HFFc6 (cell line): ENCODE results near the gene LRR1. TPM values are rescaled to one million over a fixed set of nuclear protein-coding genes. Genes with fewer than 3 reads are reported as not detected.
"Not testable (repeated sequence)": the region's sequence is repeated elsewhere in the genome, so short reads cannot be mapped to it uniquely, and the experiment has no call there.

Source experiments
- DNase-seq: peaks from one replicate; pipeline ENCODE4 v3.0.0-alpha.2; 2018
- H3K27ac Mint-ChIP-seq: 2 replicates; pipeline ENCODE4 v1.8.0; 2020; ENCODE audit warnings: mild to moderate bottlenecking, mixed read lengths
- H3K27me3 Mint-ChIP-seq: 2 replicates; pipeline ENCODE4 v1.8.0; 2021; ENCODE audit warnings: mild to moderate bottlenecking, moderate library complexity, mixed read lengths; ENCODE audit not compliant: insufficient read depth
- H3K36me3 Mint-ChIP-seq: 2 replicates; pipeline ENCODE4 v1.8.0; 2021; ENCODE audit warnings: low read depth, mixed read lengths
- H3K4me1 Mint-ChIP-seq: 2 replicates; pipeline ENCODE4 v1.8.0; 2020; ENCODE audit warnings: low read depth, mixed read lengths
- H3K4me3 Mint-ChIP-seq: 2 replicates; pipeline ENCODE4 v1.8.0; 2020; ENCODE audit warnings: mild to moderate bottlenecking, moderate library complexity, mixed read lengths
- H3K9me3 Mint-ChIP-seq: 2 replicates; pipeline ENCODE4 v1.8.0; 2020; ENCODE audit warnings: mild to moderate bottlenecking, mixed read lengths
- total RNA-seq, 6 experiments: library from RNA; stranded (reverse); fragmentation: NEBNext Ultra II Directional; extraction: Animal tissue kit (Norgen Biotek cat#: 25700); gene quantifications; 2 replicates in 1 of 6; 3 replicates in 5 of 6; pipeline ENCODE4 v1.2.3, GENCODE V29; 2021
- TF ChIP-seq, protein P1 (sequence below): fragments of 200-600 bp; sonication (generic); IDR thresholded peaks from 2 replicates; pipeline ENCODE4 v1.5.0; 2021; ENCODE audit warnings: antibody characterized with exemption, mild to moderate bottlenecking

LRR1 gene
- total RNA-seq, 6 experiments from 2014 or later: 15.2 to 26.5 (median 25.5) TPM

DNA sequence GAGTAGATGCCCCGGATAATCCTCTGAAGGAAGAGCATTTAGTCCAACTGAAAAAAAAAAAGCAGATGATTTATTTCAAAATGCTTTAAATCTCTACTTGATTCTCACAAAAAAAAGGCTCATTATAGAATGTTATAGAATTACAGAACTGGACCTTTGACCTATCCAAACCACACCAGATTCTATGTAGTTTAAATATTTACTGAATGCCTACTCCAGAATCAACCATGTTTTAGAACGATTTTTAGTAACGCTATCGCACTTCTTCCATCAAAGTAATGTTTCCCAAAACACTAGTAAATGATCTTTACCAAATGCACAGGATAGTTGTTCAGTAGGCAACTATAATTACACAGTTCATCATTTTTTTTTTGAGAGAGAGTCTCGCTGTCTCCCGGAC, 15.1 kb upstream of the LRR1 start:
- Mint-ChIP-seq H3K36me3 (peaks cover 51% of the 10 kb centered on the region), H3K4me1 (peaks cover 49% of the 10 kb centered on the region), H3K4me3 (peak overlapping the region; percentile 93), H3K9me3 (peaks cover 17% of the 10 kb centered on the region), H3K27ac (peak overlapping the region; percentile 97; the same call in 1 of the 2 replicates), H3K27me3 (peaks cover 16% of the 10 kb centered on the region)
- no peak for DNase-seq
- TF ChIP-seq, protein P1, sequence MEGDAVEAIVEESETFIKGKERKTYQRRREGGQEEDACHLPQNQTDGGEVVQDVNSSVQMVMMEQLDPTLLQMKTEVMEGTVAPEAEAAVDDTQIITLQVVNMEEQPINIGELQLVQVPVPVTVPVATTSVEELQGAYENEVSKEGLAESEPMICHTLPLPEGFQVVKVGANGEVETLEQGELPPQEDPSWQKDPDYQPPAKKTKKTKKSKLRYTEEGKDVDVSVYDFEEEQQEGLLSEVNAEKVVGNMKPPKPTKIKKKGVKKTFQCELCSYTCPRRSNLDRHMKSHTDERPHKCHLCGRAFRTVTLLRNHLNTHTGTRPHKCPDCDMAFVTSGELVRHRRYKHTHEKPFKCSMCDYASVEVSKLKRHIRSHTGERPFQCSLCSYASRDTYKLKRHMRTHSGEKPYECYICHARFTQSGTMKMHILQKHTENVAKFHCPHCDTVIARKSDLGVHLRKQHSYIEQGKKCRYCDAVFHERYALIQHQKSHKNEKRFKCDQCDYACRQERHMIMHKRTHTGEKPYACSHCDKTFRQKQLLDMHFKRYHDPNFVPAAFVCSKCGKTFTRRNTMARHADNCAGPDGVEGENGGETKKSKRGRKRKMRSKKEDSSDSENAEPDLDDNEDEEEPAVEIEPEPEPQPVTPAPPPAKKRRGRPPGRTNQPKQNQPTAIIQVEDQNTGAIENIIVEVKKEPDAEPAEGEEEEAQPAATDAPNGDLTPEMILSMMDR: no peak

DNA sequence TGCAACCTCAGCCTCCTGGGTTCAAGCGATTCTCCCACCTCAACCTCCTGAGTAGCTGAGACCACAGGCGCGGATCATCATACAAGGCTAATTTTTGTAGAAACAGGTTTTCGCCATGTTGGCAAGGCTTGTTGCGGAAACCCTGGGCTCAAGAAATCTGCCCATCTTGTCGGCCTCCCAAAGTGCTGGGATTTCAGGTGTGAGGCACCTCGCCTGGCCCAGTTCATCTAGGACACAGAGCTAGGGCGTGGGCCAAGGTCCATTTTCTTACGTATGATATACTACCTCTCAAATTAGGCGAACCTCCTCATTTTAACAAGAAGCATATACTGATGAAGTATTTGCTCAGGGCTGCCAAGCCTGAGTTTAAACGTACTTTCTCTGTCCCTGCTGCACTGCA, 14.7 kb upstream of the LRR1 start:
- peaks cover 51% of the 10 kb centered on the region for H3K36me3 Mint-ChIP-seq
- peaks cover 49% of the 10 kb centered on the region for H3K4me1 Mint-ChIP-seq
- peak overlapping the region; percentile 93 for H3K4me3 Mint-ChIP-seq
- H3K27me3 Mint-ChIP-seq: peaks cover 16% of the 10 kb centered on the region
- peak overlapping the region; percentile 97; the same call in 1 of the 2 replicates for H3K27ac Mint-ChIP-seq
- peaks cover 17% of the 10 kb centered on the region for H3K9me3 Mint-ChIP-seq
- TF ChIP-seq, protein P1: no peak
- no peak for DNase-seq

DNA sequence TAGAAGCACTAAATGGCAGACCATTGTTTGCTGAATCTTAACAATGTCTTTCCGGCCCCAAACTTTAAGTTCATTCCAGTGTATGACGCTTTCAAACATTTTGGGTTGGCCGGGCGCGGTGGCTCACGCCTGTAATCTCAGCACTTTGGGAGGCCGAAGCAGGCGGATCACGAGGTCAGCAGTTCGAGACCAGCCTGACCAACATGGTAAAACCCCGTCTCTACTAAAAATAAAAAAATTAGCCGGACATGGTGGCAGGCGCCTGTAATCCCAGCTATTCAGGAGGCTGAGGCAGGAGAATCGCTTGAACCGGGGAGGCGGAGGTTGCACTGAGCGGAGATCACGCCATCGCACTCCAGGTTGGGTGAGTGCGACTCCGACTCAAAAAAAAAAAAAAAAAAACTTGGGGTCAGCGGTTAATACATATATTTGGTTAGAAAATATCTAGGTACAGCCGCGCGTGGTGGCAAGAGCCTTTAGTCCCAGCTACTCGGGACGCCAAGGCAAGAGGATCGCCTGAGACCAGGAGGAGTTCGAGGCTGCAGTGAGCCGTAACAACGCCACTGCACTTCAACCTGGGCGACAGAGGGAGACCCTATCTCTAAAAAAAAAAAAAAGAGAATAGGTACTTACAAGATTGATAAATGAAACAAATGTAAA, 13.6 kb upstream of the LRR1 start:
- Mint-ChIP-seq H3K27me3 (peaks cover 16% of the 10 kb centered on the region), H3K4me1 (peaks cover 49% of the 10 kb centered on the region), H3K36me3 (peaks cover 51% of the 10 kb centered on the region), H3K4me3 (peak overlapping the region; percentile 93), H3K9me3 (peaks cover 17% of the 10 kb centered on the region), H3K27ac (peak overlapping the region; percentile 97)
- not testable (repeated sequence) for DNase-seq

DNA sequence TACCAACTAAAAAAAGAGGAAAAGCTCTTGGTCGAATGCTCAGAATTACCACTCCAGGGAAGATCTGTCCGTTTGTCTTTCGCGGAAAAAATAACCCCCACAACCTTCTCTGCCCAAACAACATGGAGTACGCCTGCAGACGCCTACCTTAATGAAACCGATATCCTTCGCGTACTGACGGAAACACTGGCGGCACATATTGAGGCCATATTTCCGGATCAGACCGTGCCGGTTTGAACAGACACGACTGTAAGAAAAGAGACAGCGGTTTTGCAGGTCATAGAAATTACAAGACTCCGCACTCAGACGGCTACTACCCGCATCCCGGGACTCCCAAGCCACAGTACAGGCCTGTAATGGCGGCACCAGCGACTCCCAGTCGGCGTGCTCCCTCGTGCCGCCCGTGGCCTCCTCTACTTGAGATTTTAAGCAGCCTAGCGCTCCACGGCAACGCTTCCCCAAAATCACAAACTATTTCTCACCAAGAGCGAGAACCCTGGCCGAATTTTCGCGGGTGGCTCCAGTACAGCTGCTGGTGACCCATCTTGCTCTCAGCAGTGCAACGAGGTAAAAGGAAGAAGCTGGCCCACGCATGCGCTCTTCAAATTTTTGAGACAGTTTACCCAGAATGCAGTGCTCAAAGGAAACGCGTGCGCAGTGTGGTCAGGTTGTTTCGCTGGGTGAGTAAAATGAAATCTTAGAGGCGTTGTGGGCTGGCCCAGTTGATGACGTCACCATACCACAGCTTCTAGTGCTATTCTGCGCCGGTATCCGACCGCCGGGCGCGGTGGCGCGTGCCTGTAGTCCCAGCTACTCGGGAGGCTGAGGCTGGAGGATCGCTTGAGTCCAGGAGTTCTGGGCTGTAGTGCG, 12.7 kb upstream of the LRR1 start, which contains the start of gene RPS29:
TSS of gene RPS29 (minus strand) at position 578 of the 870 bp plus-strand sequence. CDS start at position 544, 34 bp downstream.
- Mint-ChIP-seq H3K27ac (peak within 1 kb of the TSS; percentile 97), H3K4me3 (peak within 1 kb of the TSS; percentile 93), H3K36me3 (peaks cover 51% of the 10 kb centered on the region), H3K9me3 (peaks cover 17% of the 10 kb centered on the region), H3K4me1 (peaks cover 47% of the 10 kb centered on the region), H3K27me3 (peaks cover 16% of the 10 kb centered on the region)
- peak; percentile 99 for DNase-seq
- TF ChIP-seq, protein P1: no peak

DNA sequence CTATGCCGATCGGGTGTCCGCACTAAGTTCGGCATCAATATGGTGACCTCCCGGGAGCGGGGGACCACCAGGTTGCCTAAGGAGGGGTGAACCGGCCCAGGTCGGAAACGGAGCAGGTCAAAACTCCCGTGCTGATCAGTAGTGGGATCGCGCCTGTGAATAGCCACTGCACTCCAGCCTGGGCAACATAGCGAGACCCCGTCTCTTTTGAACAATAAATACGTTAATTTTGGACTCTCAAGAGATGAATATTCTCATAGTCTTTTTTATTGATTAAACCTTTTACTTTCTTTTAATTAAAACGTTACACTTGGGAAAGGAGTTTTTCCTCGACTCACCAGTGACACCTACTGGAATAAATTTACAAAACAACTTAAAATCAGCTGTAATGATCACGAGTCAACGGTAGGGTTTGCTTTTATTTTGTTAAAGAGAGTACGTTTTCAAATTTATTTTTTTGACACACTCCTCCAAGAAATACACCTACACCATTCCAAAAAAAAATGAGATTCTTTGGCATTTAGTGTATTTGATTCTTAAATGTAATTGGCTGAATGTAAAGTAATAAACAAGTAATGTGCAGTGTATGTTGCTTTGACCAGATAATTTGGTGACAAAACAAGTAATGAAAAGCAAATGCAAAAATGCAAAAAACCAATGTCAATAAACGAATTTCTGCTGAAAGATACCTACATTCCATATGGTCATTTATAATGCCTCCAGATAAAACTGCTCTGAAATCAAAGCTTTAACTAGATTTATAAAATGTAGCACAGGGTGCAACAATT, 11.9 kb upstream of the LRR1 start:
- TF ChIP-seq, protein P1: peak; percentile 93
- peaks cover 17% of the 10 kb centered on the region for H3K9me3 Mint-ChIP-seq
- H3K4me3 Mint-ChIP-seq: peak overlapping the region; percentile 93
- DNase-seq: peak; percentile 86
- peaks cover 16% of the 10 kb centered on the region for H3K27me3 Mint-ChIP-seq
- H3K27ac Mint-ChIP-seq: peak overlapping the region; percentile 97
- peaks cover 39% of the 10 kb centered on the region for H3K4me1 Mint-ChIP-seq
- H3K36me3 Mint-ChIP-seq: peaks cover 43% of the 10 kb centered on the region
